HL-60 (cell line): ENCODE data around the gene SERPINE2.

Experiments used
- DNase-seq, 2 experiments: peaks; one replicate each; pipeline ENCODE4 v3.0.0-alpha.2; 2010 to 2020; ENCODE audit warnings: low read depth in 1 of 2, low spot score in 1 of 2
- H3K27ac ChIP-seq: fragments of 250-450 bp; sonication (Bioruptor Pico); replicated peaks from 2 replicates; pipeline ENCODE4 v1.5.1; 2020; ENCODE audit warnings: mild to moderate bottlenecking, moderate library complexity
- H3K27me3 ChIP-seq: fragments of 250-450 bp; sonication (Bioruptor Pico); 2 replicates; pipeline ENCODE4 v1.5.1; 2021; ENCODE audit warnings: mild to moderate bottlenecking, moderate library complexity; ENCODE audit not compliant: insufficient read depth, poor library complexity, severe bottlenecking
- H3K4me3 ChIP-seq: replicated peaks from 2 replicates; pipeline ENCODE4 v1.5.1; 2011; ENCODE audit warnings: mild to moderate bottlenecking, control low read depth, low read length; ENCODE audit not compliant: insufficient read depth
- GABPA ChIP-seq: IDR thresholded peaks from 2 replicates; pipeline ENCODE4 v1.6.1; 2012; ENCODE audit warnings: low read depth
- POLR2AphosphoS5 ChIP-seq: IDR thresholded peaks from 2 replicates; pipeline ENCODE4 v1.6.1; 2012; ENCODE audit warnings: low read depth
- REST ChIP-seq: IDR thresholded peaks from 2 replicates; pipeline ENCODE4 v1.6.1; 2012; ENCODE audit warnings: low read depth; ENCODE audit not compliant: insufficient replicate concordance
- SPI1 ChIP-seq: IDR thresholded peaks from 2 replicates; pipeline ENCODE4 v1.6.1; 2012; ENCODE audit warnings: low read depth, mild to moderate bottlenecking, borderline replicate concordance
- TF ChIP-seq, protein P1 (sequence below): IDR thresholded peaks from one replicate; pipeline ENCODE4 v1.5.1; 2011; ENCODE audit warnings: low read length, control low read depth, inconsistent platforms; ENCODE audit not compliant: insufficient read depth

Gene SERPINE2

DNA sequence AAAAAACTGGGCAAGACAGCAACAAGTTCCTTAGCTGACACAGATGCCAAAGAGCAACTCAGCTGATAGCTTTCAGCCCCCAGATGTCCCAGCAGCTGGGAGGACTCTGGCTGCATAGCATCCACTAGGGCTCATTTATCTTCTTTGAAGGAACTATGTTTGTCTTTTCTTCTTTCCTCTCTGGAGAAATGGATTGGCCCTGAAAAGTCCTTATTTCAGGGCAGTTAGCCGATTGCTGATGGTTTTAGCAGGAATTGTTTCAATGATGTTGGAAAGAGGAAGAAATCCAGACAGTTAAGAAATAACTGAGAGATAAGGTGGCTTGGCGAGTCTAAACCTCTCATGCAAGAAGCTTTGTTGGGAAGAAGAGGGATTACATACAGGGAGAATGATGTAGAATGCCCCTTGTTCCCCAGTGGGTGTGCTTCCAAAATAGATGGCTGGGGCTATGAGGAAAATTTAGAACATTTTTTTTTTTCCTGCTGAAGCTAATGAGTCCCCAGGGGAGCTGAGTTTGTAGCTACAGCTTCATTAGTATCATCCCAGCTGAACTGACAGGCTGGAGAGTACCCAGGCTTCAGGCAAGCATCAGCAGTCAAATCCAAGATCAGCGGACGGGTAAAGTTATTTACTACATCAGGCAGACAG, 33.6 kb upstream of the SERPINE2 start:
- no peak overlapping the region for H3K27ac ChIP-seq
- no peak for DNase-seq
- no peak for TF ChIP-seq SPI1
- TF ChIP-seq, protein P1, sequence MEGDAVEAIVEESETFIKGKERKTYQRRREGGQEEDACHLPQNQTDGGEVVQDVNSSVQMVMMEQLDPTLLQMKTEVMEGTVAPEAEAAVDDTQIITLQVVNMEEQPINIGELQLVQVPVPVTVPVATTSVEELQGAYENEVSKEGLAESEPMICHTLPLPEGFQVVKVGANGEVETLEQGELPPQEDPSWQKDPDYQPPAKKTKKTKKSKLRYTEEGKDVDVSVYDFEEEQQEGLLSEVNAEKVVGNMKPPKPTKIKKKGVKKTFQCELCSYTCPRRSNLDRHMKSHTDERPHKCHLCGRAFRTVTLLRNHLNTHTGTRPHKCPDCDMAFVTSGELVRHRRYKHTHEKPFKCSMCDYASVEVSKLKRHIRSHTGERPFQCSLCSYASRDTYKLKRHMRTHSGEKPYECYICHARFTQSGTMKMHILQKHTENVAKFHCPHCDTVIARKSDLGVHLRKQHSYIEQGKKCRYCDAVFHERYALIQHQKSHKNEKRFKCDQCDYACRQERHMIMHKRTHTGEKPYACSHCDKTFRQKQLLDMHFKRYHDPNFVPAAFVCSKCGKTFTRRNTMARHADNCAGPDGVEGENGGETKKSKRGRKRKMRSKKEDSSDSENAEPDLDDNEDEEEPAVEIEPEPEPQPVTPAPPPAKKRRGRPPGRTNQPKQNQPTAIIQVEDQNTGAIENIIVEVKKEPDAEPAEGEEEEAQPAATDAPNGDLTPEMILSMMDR, result no peak
- TF ChIP-seq POLR2AphosphoS5, result no peak
- TF ChIP-seq REST, result no peak
- no peak for TF ChIP-seq GABPA
- no peaks in the 10 kb centered on the region for H3K27me3 ChIP-seq
- no peak overlapping the region for H3K4me3 ChIP-seq

GRCh38 chr2:224069172-224069571, 30.1 kb upstream of the SERPINE2 start:
- DNase-seq, result no peak
- H3K4me3 ChIP-seq, result no peak overlapping the region
- H3K27me3 ChIP-seq, result no peaks in the 10 kb centered on the region
- no peak for TF ChIP-seq GABPA
- TF ChIP-seq, protein P1, result no peak
- TF ChIP-seq SPI1, result no peak
- TF ChIP-seq POLR2AphosphoS5, result no peak
- TF ChIP-seq REST, result no peak
- H3K27ac ChIP-seq, result no peak overlapping the region

- no peak for DNase-seq
- H3K27me3 ChIP-seq, result no peaks in the 10 kb centered on the region
- TF ChIP-seq SPI1 (peak; percentile 14; the same call in 1 of the 2 replicates), GABPA (no peak), REST (no peak), POLR2AphosphoS5 (no peak)
- TF ChIP-seq, protein P1, result no peak
- no peak overlapping the region for H3K4me3 ChIP-seq
- no peak overlapping the region for H3K27ac ChIP-seq
These were observed 24.2 kb upstream of the SERPINE2 start for GRCh38 chr2:224063298-224063648.
